ENCODE results near the gene EMC6.

GRCh38 chr17:3647769-3648555 lies 20.6 kb upstream of the EMC6 start:
- TF ChIP-seq, protein P1, sequence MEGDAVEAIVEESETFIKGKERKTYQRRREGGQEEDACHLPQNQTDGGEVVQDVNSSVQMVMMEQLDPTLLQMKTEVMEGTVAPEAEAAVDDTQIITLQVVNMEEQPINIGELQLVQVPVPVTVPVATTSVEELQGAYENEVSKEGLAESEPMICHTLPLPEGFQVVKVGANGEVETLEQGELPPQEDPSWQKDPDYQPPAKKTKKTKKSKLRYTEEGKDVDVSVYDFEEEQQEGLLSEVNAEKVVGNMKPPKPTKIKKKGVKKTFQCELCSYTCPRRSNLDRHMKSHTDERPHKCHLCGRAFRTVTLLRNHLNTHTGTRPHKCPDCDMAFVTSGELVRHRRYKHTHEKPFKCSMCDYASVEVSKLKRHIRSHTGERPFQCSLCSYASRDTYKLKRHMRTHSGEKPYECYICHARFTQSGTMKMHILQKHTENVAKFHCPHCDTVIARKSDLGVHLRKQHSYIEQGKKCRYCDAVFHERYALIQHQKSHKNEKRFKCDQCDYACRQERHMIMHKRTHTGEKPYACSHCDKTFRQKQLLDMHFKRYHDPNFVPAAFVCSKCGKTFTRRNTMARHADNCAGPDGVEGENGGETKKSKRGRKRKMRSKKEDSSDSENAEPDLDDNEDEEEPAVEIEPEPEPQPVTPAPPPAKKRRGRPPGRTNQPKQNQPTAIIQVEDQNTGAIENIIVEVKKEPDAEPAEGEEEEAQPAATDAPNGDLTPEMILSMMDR (optimal IDR thresholded peaks at IDR 0.05 in 1 of 3, IDR thresholded peaks at IDR 0.05 in 1 of 3, conservative IDR thresholded peaks at IDR 0.05 in 1 of 3; ENCODE audit: extremely low read depth in 1 of 3, insufficient read depth in 2 of 3, low read length in 3 of 3), result peak; percentile 66 to 88 (median 82)
- no peak for TF ChIP-seq EZH2 (IDR thresholded peaks at IDR 0.05; ENCODE audit: low read length)

Data from keratinocyte (primary cell).